Glomerular visceral epithelial cell (primary cell): ENCODE data around the gene TMCC1.
"Not testable (repeated sequence)": the region's sequence is repeated elsewhere in the genome, so short reads cannot be mapped to it uniquely, and the experiment has no call there.

ENCODE experiments used
- DNase-seq: peaks from one replicate; pipeline ENCODE4 v3.0.0-alpha.2; 2016; ENCODE audit errors: extremely low spot score

Gene TMCC1

DNA sequence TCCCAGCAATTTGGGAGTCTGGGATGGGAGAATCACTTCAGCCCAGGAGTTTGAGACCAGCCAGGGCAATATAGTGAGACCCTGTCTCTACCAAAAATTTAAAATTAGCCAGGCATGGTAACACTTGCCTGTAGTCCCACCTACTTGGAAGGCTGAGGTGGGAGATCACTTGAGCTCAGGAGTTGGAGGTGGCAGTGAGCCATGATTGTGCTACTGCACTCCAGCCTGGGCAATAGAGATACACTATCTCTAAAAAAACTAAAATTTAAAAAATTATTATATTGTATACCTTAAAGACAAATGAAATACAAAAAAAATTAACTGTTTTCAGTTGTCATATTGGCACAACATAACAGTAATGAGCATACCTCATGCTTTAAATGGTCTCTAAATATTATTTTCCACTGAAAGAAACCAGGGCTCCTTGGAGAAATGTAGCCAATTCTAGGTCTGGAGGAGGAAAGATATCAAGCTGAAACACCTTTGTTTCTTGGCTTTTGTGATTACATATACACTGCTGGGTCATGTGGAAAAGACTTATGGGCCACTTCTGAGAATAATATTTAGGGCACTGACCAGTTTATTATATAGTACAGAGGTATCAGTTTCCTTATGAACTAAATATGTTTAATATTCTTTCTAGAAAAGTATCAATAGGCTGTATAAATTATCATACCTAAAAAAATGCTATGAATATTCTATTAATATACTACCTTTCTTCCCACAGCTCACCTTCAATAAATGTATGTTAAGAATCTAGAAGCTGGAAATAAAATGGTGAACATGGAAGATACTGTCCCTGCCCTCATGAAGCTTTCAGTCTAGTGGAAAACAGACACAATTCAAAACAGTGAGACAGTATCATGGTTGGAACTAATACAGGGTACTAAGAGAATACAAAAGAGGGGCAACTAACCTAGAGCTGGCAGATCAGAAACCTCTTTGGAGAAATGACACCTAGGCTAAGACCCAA, 119.5 kb downstream of the TMCC1 start:
- DNase-seq = no peak

DNA sequence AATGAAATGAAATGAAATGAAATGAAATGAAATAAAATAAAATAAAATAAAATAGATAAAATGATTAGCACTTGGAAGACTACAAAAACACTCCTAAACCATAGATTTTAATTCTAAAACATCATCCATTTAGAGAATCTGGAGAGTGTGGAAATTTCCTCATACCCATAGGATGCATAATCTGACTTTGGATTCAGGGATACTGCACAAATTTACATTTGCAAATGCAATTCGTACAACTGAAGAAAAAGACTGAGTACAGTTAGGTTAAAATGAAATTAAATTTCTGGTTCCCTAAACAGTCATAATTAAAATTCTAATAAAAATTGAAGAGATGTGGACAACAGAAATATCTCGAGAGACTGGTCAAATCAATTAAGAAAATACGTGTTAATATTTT, 122.9 kb downstream of the TMCC1 start:
- DNase-seq = no peak

DNA sequence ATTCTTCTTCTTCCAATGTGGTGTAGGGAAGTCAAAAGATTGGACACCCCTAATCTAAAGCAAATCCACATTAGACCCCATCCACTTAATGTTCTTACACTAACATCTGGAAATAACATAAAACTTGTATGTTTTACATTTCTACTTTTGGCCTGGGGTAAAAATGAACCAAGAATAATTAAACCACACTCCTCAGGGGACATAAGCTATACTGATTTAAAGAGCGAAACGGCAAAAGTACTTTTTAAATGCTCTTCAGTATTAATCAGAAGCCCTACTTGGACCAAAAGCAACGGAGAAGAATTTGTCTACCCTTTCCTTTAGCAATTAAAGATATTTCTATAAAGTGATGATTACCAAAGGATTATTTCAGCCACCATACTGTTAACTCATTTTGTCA, 123.9 kb downstream of the TMCC1 start:
- DNase-seq = no peak

DNA sequence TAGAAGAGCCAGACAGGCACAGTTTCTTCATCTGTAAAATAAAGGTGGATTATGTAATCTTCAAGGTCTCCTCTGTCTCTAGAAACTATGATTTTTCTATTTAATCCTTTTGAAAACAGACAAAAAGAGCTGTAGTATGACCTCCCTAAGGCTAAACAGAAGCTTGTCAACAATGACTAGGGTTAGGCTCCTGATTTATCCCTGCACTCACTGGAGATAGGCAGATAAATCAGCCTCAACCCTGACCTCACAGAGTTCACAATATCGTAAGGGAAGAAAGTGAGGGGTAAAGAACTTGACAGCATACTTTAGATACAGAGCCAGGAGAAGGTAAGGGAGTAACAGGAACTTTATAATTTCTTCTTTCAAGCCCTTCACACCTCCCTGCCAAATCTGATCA, 124.8 kb downstream of the TMCC1 start:
- DNase-seq = no peak

DNA sequence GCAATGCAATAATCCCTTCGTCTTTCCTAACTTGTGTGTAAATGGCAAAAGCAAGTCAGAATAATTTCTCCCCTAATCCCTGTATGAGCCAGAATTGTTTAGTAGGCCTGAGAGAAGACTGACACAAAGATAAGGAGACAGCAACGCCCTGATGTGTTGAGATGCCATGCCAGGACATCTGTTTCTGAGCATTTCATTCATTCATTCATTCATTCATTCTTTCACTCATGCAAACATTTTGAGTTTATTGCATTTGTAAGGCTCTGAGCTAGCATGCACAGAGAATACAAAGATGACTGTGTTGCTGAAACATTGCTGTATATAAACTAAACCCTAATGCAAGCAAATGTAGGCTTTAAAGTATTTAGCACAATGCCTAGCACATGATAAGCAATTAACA, 127.4 kb downstream of the TMCC1 start:
- DNase-seq = no peak

DNA sequence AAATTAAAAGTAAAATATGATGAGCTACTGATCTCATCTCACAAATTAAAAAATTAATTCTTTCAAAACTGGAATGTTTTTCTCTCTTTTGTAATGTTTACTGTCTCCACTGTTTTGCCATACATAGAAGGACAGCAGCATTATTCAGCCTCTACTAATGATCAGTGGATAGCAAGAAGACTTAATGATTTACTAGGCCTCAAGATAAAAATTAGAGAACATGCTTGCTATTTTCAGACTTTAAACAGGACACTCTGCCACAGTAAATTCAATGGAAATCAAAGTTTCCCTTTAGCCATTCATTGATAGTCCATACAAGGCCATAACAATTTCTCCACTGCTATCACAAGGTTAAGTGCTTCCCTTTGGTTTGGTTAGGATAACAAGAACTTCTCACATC, 129.4 kb downstream of the TMCC1 start:
- no peak for DNase-seq

DNA sequence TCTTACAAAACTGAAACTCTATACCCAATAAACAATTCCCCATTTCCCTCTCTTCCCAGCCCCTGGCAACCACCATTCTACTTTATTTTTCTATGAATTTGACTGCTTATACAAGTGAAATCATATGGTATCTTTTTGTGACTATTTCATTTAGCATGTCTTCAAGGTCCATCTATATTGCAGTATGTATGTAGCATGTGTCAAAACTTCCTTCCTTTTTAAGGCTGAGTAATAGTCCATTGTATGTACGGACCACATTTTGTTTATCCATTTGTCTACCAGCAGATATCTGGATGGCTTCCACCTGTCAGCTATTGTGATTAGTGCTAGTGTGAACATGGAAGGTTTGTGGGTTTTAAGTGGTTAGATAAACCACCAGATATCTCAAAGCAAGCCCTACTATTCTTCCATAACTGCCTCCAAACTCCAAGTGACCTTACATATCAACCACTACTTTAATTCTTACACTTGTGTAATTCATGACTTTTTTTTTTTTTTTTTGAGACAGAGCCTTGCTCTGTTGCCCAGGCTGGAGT, 134.7 kb downstream of the TMCC1 start:
- DNase-seq = no peak

DNA sequence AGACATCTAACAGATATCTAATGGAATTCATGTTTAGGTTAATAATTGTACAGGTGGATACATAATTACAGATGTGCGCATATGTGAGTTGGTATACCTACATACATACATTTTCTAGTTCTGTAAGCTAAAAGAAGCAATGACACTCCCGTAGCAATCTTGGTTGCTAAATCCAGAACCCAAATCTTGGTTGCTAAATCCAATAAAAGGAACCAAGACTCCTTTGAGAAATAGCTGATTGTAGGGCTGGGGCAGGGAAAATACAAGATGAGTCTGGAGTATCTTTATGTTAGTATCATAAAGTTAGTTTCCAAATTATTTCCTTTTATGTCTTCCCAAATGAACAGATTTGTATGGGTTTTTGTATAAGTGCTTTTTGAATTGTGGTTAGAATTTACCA, 135.2 kb downstream of the TMCC1 start:
- DNase-seq = no peak

DNA sequence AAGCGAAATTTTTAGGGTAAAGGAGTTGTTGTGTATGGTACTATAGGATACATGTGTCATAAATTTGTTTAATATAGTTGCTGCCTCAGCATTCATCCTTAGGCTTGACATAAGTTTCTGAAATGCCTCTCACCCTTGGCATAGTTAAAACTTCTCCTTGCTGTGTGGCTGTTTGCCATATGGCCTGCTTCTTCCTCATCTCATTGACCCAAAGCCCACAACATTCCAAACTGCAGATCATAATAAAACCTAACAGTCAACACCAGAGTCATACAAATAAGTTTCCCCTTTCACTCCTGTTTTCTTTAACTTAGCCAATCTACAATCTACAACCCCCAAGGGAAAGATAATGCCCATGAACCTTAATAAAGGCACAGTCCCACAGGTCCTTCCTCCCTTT, 136.6 kb downstream of the TMCC1 start:
- DNase-seq = peak; percentile 1

DNA sequence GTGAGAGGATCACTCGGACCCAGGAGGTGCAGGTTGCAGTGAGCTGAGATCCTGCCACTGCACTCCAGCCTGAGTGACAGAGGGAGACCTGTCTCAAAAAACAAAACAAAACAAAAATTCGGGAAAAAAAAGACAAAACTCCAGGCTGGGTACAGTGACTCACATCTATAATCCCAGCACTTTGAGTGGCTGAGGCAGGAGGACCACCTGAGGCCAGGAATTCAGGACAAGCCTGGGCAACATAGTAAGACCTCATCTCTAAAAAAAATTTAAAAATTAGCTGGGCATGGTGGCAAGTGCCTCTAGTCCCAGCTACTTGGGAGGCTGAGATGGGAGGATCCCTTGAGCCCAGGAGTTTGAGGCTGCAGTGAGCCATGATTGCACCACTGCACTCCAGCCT, 142.4 kb downstream of the TMCC1 start:
- not testable (repeated sequence) for DNase-seq

DNA sequence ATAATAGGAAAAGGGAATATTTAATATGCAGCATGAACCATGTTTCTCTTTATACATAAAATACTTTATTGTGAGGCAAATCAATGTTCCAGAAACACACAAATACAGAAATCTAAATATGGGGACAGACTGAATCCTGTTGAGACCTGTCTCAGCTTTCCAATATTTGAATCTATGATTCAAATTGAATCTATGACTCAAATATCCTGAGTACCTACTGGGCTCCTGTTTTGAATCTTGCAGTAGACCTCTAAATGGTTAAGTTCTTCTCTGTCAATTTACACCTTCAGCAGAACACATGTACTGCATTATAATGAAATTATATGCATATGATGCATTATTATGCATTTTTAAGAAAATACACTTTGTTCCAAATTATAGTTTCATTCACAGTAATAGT, 143.8 kb downstream of the TMCC1 start:
- no peak for DNase-seq

DNA sequence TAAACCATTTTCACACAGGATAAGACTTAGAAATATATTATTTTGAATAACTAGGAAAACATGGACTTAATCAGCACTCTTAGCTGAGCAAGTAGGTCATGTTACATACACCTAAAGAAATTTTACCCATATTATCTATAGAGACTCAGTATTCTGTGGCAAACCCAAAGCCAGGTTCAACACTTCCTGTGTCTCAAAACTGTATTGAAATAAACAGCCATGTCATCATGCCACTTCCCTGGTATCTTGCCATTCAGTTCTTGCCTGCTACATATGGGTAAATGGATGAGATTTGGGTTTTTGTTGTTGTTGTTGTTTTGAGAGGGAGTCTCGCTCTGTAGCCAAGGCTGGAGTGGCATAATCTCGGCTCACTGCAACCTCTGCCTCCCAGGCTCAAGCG, 145.5 kb downstream of the TMCC1 start:
- DNase-seq = no peak

DNA sequence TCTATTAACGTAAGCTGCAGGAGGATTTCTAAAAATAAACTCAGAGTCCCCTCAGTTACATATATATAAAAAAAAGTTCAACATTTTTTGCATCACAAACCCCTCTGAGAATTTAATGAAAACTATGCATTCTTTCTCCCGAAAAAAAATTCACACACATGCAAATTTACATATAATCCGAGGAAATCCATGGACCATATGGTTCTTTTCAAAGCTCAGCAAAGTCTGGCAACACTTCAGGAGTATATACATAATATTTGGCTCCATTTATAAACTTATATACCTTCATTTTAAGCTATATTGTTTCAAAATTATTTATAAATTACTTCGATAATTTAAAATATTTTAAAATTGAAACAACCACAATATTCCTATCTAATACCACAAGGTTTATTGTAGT, 146.4 kb downstream of the TMCC1 start:
- DNase-seq = no peak

DNA sequence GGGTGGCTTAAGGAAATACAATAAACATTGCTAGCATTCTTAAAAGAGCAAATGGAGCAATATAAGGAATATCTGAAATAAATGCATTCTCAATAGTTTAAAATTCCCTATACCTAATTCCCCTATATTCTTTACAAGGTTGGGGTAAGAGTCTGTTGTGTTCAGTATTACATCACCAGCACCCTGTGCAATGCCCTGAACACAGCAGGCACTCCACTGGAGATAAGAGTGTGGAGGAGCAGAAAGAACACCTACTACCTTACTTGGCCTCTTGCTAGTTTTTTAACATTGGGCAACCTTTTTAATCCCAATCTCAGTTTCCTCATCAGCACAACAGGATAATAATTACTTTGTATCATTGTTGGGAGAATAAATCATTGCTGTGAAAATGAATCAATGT, 146.9 kb downstream of the TMCC1 start:
- no peak for DNase-seq

DNA sequence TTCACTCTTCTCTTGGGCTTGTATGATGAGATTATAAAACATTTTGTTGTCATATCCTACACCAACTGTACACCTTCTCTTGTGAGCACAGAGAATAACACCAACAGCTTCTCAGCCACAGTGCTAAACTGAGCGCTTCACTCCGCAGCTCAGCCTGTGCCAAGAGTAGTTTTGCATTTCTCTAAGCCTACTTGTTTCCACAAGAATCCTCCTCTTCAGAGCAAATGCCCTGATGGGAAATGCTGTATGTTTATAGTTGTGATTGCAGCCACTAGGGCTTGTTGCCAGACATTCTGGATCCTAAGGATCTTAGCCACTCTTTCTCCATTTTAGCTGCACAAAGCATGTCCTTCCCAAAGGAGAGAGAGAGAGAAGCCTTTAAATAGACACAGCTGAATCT, 148.3 kb downstream of the TMCC1 start:
- DNase-seq = no peak

DNA sequence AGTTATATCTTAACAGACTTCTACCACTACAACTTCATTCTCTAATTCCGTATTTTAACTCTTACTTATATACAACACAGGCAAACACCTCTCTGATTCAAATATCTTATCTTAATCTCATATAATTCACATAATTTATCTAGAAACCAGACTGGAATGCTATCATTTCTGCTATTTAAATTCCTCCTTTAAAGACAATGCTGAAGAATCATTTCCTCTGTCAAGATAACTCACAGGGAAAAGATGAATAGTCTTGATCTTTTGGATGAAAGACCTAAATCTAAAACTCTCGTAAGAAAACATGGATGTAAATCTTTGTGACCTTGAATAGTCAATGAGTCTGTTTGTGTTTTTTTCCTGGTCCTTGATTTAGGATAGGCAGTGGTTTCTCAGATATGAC, 151.7 kb downstream of the TMCC1 start:
- no peak for DNase-seq

DNA sequence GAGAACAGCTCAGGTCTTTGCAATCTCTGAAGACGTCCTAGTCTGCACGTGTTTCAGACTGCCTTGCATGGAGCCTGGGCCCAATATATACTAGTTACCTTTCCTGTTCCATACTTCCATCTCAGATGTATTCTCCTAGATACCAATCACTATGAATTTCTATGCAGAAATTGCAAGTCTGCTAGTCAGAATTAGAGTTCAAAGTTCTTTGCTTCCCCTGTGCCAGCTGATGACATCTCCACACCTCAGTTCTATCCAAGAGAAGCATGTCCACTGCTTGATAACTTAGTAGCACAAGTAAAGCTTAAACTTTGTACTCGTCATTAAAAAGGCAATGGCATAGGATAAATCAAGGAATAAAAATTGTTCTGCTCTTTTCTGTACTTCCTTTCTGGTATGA, 153.4 kb downstream of the TMCC1 start:
- no peak for DNase-seq

DNA sequence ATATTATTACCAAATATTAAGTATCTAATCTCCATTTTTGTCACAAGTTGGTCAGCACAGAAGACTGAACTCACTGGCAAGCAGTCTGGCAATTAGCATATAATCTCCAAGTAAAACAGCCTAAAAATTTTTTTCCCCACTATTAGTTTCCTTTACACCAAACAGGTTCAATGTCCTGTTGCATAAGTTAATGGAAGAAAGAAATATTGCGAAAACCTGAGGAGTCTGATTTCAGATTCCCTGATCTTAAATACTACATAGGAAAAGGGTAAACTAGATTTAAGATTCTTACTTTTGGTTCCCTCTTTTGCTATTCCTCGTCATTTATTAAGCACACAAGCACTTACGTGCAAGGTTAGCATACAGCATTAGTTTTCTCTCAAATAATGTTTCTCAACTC, 153.9 kb downstream of the TMCC1 start:
- no peak for DNase-seq

DNA sequence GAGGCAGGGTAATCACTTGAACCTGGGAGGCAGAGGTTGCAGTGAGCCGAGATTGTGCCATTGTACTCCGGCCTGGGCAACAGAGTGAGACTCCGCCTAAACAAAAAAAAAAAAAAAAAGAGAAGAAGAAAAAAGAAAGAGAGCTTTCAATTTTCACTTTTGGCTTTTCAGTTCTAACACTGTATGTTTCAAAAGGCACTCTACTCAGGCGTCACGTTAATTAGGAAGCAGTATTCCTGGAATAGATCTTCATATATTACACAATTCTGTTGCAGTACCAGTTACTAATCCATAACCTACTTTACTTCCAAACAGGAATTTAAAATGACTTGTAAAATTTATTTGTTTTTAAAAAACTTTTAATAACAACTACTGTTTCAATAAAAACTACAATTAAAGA, 155.3 kb downstream of the TMCC1 start:
- no peak for DNase-seq

DNA sequence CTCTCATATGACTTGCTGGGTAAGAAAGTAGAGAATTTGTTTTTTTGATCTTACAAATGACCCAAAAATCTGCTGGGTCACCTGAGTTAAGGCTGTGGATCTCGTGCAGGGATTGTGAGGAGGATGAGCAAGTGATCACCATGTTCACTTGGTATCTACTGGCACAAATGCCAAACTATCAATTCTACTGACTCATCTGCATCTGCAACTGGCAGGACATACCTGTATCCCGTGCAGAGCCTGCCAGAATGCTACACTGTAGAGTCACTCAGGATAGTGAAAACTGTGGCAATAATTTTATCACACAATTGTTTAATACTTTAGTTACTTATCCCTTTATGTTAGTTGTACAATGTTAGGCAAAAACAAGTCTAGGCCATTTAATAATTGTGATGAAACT, 157.4 kb downstream of the TMCC1 start:
- no peak for DNase-seq

DNA sequence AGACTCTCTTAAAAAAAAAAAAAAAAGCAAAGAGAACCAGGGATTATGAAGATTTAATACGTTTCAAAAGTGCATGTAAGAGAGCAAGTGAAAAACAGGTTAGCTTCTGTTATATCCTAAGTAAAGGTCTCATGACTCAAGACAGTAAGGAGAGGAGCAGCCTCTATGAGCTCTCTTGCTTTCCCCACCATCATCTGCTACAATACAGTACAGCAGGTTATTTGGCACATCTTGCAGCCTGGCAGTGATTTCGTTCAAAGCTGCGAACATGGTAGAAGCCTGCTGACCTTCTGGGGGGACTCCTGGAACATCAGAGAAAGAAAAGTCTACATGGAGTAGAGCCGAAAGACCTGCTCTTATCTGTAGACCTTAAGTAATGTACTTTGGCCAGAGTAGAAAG, 157.9 kb downstream of the TMCC1 start:
- no peak for DNase-seq

DNA sequence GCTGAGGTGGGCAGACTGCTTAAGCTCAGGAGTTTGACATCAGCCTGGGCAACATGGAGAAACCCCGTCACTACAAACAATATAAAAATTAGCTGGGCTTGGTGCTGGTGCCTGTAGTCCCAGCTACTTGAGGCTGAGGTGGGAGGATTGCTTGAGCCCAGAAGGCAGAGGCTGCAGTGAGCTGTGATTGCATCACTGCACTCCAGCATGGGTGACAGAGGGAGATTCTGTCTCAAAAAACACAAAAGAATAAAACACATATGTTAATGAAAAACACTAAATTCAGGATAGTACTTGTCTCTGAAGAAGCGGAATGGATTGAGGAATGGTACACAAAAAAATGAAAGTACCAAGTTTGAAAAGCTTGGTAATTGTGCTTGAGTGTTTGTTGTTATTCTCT, 159.1 kb downstream of the TMCC1 start:
- DNase-seq = no peak

DNA sequence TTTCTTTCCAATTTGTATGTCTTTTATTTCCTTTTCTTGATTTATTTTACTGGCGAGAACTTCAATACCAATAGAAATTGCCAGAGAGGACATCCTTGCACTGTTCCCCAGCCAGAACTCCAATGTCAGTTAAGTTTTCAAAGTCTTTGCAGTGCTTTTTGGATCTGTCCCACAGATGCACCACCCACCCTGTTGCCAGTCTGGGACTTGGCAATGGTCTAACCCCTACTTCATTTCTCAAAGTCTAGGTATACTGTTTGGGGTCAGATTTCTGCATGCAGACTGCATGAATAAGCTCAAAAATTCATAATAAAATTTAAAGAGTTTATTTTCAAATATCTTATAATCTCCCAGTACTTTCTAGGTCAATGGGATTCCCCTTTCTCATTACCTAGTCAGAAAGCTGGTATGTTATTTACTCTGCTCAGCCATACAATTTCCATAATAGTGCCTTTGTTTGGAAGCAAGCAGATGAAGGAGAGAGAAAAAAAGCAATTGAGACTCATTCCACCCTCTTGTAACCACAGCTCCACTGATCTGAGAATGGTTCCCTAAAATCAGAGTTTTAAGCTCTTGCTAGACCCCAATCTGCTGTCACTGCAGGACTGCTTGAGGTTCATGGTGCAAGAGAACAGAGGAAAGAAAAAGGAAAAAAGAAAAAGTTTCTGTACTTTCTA, 161.2 kb downstream of the TMCC1 start:
- no peak for DNase-seq
